Dermis lymphatic vessel endothelial cell (primary cell): ENCODE results near the gene TMTC4. TPM values are rescaled to one million over a fixed set of nuclear protein-coding genes. Genes with fewer than 3 reads are reported as not detected.

Source experiments
- total RNA-seq: library from RNA; depleted of rRNA; stranded (reverse); fragments of >200 nt; gene quantifications from 2 replicates; pipeline ENCODE4 v1.2.1, GENCODE V29; 2014

TMTC4 gene
- total RNA-seq = 31.4 and 52.1 TPM in 2 replicates

GRCh38 chr13:100674572-100674871 is at the start of gene TMTC4:
Gene TMTC4, minus strand, starts transcription at chr13:100674795. Its CDS starts 4,433 bp downstream, at chr13:100670362.

GRCh38 chr13:100588331-100589177 is 86.0 kb downstream of the TMTC4 start, which contains the start of gene GGACT:
Gene GGACT, minus strand, starts transcription at chr13:100588789. Its CDS starts 56,198 bp downstream, at chr13:100532591.

Other genes with a start within 250 kb of the TMTC4 start
- gene GGACT, start 86.0 kb downstream of the TMTC4 start, total RNA-seq = 3.9 and 6.4 TPM in 2 replicates